ENCODE results near the gene GORASP1.

Gene GORASP1

GRCh38 chr3:39101022-39101689 lies 6.3 kb downstream of the GORASP1 start:
- no peak for FAIRE-seq

GRCh38 chr3:39100500-39100886 lies 6.9 kb downstream of the GORASP1 start:
- FAIRE-seq, result no peak

- FAIRE-seq, result no peak
Measured at GRCh38 chr3:39099738-39100499, 7.5 kb downstream of the GORASP1 start.

- no peak for FAIRE-seq
Measured at GRCh38 chr3:39099242-39099641, 8.2 kb downstream of the GORASP1 start.

- no peak for FAIRE-seq
Measured at GRCh38 chr3:39098473-39099000, 8.9 kb downstream of the GORASP1 start.

- no peak for FAIRE-seq
Measured at GRCh38 chr3:39097716-39098472, 9.5 kb downstream of the GORASP1 start.

GRCh38 chr3:39096775-39097174 lies 10.7 kb downstream of the GORASP1 start:
- no peak for FAIRE-seq

GRCh38 chr3:39095778-39096177 lies 11.6 kb downstream of the GORASP1 start:
- no peak for FAIRE-seq

GRCh38 chr3:39094851-39095677 lies 12.4 kb downstream of the GORASP1 start:
- FAIRE-seq, result no peak

- no peak for FAIRE-seq
Measured at GRCh38 chr3:39090922-39091321, 16.5 kb downstream of the GORASP1 start.

- no peak for FAIRE-seq
Measured at GRCh38 chr3:39088889-39089288, 18.5 kb downstream of the GORASP1 start.

- FAIRE-seq, result no peak
Measured at GRCh38 chr3:39088456-39088855, 19.0 kb downstream of the GORASP1 start.

GRCh38 chr3:39086144-39086543 lies 21.3 kb downstream of the GORASP1 start:
- FAIRE-seq, result no peak

GRCh38 chr3:39082666-39083313 lies 24.6 kb downstream of the GORASP1 start:
- FAIRE-seq, result no peak

- FAIRE-seq, result no peak
Measured at GRCh38 chr3:39080026-39080425, 27.4 kb downstream of the GORASP1 start.

GRCh38 chr3:39079530-39079929 lies 27.9 kb downstream of the GORASP1 start:
- FAIRE-seq, result no peak

- no peak for FAIRE-seq
Measured at GRCh38 chr3:39075910-39076309, 31.5 kb downstream of the GORASP1 start.

- no peak for FAIRE-seq
Measured at GRCh38 chr3:39068556-39068955, 38.9 kb downstream of the GORASP1 start.

GRCh38 chr3:39067286-39067685 lies 40.1 kb downstream of the GORASP1 start:
- FAIRE-seq, result no peak

- FAIRE-seq, result peak; percentile 83
Measured at GRCh38 chr3:39065197-39065596, 42.2 kb downstream of the GORASP1 start.

- no peak for FAIRE-seq
Measured at GRCh38 chr3:39064646-39065045, 42.8 kb downstream of the GORASP1 start.

- no peak for FAIRE-seq
Measured at GRCh38 chr3:39063143-39063542, 44.3 kb downstream of the GORASP1 start.

All from G401.6 (cell line).